HG03064 (cell line): ENCODE results near the gene MKRN2.

Source experiments
- ATAC-seq: cut with Tn5 transposase; IDR thresholded peaks from one replicate; pipeline ENCODE4 v1.9.1; 2021; ENCODE audit warnings: low read depth; ENCODE audit not compliant: unreplicated experiment

Gene MKRN2

GRCh38 chr3:12549971-12550760 is 6.7 kb upstream of the MKRN2 start:
- ATAC-seq, result no peak

GRCh38 chr3:12553921-12554391 is 2.9 kb upstream of the MKRN2 start:
- no peak for ATAC-seq

DNA sequence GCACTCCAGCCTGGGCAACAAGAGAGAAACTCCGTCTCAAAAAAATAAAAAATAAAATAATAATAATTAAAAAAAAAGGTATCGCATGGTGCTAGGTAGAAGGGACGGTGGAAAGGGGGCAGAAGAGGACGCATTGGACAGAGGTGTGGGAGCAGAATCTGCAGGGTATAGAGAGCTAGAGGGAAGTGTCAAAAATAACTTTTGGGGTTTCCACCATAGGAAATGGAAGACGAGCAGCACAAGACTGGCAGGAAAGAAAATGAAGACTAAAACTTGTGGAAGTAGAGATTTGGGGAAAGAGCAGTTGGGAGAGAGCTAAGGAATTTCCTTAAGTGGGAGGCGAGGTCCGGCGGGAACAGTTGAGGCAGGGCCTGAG is 585 bp upstream of the MKRN2 start:
- ATAC-seq, result no peak

- no peak for ATAC-seq
Observed at GRCh38 chr3:12557473-12558100, 700 bp downstream of the MKRN2 start.

- no peak for ATAC-seq
Observed at GRCh38 chr3:12558706-12559105, 1.8 kb downstream of the MKRN2 start.

GRCh38 chr3:12559520-12559919 is 2.6 kb downstream of the MKRN2 start:
- ATAC-seq, result no peak

DNA sequence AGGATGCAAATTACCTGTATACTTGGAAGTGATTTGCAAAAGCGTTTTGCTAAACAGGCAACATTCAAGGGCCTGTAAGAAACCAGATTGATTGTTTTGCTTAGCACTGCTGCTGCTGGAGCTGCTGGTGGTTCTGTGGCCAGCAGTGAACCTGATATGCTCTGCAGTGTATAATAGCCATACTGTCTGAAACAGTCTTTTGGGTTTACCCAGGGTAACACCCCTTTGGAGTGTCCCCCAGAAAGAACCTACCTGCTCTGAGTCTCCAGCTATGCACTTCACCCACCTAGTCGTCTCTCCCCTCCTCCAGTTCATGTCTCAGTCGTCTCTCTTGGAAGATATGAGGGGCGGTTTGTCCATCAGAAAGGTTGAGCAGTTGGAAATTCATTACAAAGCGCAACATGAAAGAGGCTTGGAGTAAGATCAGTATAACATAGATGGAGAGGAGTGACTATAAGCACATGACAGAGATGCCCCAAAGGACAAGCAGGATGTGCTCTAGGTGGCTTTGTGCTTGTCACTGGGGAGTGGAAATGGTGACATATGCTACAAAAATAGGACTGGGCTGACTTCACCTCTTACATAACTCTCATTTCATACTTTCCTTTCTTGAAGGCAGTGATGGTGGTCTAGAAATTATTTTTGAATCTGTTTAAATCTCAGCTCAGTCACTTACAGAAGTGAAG is 3.8 kb downstream of the MKRN2 start:
- no peak for ATAC-seq

- no peak for ATAC-seq
Observed at GRCh38 chr3:12561397-12561796, 4.5 kb downstream of the MKRN2 start.

- ATAC-seq, result no peak
Observed at GRCh38 chr3:12562451-12562850, 5.6 kb downstream of the MKRN2 start.

GRCh38 chr3:12566976-12567375 is 10.1 kb downstream of the MKRN2 start:
- ATAC-seq, result no peak

- ATAC-seq, result no peak
Observed at GRCh38 chr3:12568747-12569146, 11.9 kb downstream of the MKRN2 start.

GRCh38 chr3:12569836-12570235 is 12.9 kb downstream of the MKRN2 start:
- ATAC-seq, result no peak

GRCh38 chr3:12571986-12572385 is 15.1 kb downstream of the MKRN2 start:
- no peak for ATAC-seq

- no peak for ATAC-seq
Observed at GRCh38 chr3:12574131-12574530, 17.2 kb downstream of the MKRN2 start.

GRCh38 chr3:12574661-12575060 is 17.8 kb downstream of the MKRN2 start:
- no peak for ATAC-seq

- no peak for ATAC-seq
Observed at GRCh38 chr3:12577379-12577778, 20.5 kb downstream of the MKRN2 start.

DNA sequence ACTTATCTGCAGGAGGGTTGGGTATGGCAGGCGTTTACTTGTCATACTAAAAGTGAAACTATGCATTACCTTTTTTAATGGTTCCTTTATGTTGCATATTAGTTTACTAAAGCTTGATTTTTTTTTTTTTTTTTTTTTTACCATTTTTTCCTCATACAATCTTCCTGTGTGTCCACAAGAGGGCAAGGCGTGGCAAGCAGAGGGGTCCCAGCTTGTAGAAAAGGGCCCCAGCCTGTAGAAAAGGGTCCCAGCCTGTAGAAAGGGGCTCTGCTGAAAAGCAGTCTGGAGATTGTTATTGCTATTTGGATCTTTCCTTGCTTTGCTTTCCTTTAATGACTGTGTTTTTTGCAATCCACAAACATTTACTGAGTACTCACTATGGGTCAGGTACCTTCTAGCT is 21.9 kb downstream of the MKRN2 start:
- ATAC-seq, result no peak

DNA sequence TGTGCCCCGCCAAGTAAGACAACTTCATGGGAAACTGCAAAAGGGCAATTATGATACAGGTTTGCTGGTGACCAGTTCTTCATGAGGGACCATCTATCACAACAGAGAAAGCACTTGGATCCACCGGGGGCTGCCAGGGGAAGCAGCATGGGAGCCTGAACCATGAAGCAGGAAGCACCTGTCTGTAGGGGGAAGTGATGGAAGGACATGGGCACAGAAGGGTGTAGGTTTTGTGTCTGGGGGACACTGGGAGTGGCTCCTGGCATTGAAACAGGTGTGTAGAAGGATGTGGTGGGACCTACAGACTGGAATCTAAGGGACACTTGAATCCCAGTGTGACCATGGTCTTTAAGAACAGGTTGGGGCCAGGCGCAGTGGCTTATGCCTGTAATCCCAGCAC is 22.6 kb downstream of the MKRN2 start:
- no peak for ATAC-seq

- ATAC-seq, result no peak
Observed at GRCh38 chr3:12579905-12580304, 23.0 kb downstream of the MKRN2 start.

- no peak for ATAC-seq
Observed at GRCh38 chr3:12582730-12583129, 25.8 kb downstream of the MKRN2 start.

- ATAC-seq, result no peak
Observed at GRCh38 chr3:12583280-12583679, 26.4 kb downstream of the MKRN2 start.

DNA sequence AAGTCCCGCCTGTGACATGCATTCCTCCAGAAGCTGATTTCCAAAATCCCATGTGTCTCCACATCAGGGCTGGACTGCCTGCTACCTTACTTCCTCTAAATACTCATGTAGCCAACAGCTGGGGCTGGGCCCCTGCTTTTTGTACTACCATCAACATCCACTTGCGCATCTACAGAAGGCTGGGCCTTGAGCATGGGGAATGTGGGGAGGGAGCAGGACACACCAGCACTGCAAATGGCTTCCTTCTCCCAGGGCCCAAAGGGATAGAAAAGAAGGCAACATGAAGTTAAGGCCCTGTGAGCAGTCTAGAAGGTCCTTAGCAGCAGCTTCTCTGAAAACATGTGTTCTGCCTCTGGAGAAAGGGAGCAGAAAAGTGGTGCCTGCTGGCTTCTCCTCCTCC is 27.2 kb downstream of the MKRN2 start:
- ATAC-seq, result no peak
